Activated naive CD4-positive, alpha-beta T cell treated with anti-CD3 and anti-CD28 coated beads for 36 hours (primary cell): ENCODE results near the gene CNDP2. TPM values are rescaled to one million over a fixed set of nuclear protein-coding genes. Genes with fewer than 3 reads are reported as not detected.
A peak's percentile ranks its signal among the peaks of the same experiment; 100 is the strongest.

Experiments
- CTCF ChIA-PET: fragments of 350-600 bp; sonication (Branson Sonifier 250); formaldehyde crosslinking; loops from one replicate; lab custom pipeline; 2021; ENCODE audit warnings: antibody characterized with exemption; lab: Charles Lee
- DNase-seq: peaks from one replicate; pipeline ENCODE4 v3.0.0-alpha.2; 2020
- H3K27ac Mint-ChIP-seq: one replicate; pipeline ENCODE4 v1.8.0; 2021; ENCODE audit warnings: mild to moderate bottlenecking, mixed read lengths
- H3K27me3 Mint-ChIP-seq: one replicate; pipeline ENCODE4 v1.8.0; 2021; ENCODE audit warnings: low read depth, mixed read lengths
- H3K36me3 Mint-ChIP-seq: one replicate; pipeline ENCODE4 v1.8.0; 2021; ENCODE audit warnings: low read depth, mixed read lengths
- H3K4me1 Mint-ChIP-seq: one replicate; pipeline ENCODE4 v1.8.0; 2021; ENCODE audit warnings: low read depth, mixed read lengths
- H3K4me3 Mint-ChIP-seq: one replicate; pipeline ENCODE4 v1.8.0; 2021; ENCODE audit warnings: mild to moderate bottlenecking, moderate library complexity, mixed read lengths
- H3K9me3 Mint-ChIP-seq: one replicate; pipeline ENCODE4 v1.8.0; 2021; ENCODE audit warnings: mixed read lengths
- intact Hi-C: fragments of 100-400 bp; cut with micrococcal nuclease; formaldehyde crosslinking; loops from one replicate; pipeline ENCODE4 v1.15.1; 2023
- total RNA-seq, 2 experiments: library from RNA; stranded (reverse); gene quantifications; one replicate each; pipeline ENCODE4 v1.2.3, GENCODE V29; 2021

Gene CNDP2
- total RNA-seq, 2 experiments from 2014 or later = 101 to 107 TPM

DNA sequence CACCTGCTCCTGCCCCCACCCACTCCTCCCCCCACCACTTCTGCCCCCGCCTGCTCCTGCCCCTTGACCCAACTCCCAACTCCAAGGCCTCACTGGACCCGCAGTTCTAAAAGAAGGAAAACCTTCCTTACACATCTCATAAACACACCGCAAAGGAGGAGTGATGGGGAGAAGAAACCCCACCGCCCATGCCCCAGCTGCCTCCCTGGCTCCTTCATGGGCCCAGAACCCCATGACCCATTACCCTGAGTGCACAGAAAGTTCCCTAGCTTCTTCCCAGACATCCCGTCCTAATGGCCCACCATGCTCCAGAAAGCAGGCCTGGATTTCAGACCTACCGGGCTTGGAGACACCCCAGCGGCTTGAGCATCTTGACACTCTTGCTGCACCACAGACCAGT lies 17.8 kb upstream of the CNDP2 start:
- Mint-ChIP-seq H3K27ac (no peak overlapping the region), H3K9me3 (no peaks in the 10 kb centered on the region), H3K27me3 (no peaks in the 10 kb centered on the region), H3K4me3 (no peak overlapping the region), H3K4me1 (no peaks in the 10 kb centered on the region), H3K36me3 (no peaks in the 10 kb centered on the region)
- intact Hi-C loops = no loop called here
- DNase-seq = no peak
- CTCF ChIA-PET = no interaction called here

DNA sequence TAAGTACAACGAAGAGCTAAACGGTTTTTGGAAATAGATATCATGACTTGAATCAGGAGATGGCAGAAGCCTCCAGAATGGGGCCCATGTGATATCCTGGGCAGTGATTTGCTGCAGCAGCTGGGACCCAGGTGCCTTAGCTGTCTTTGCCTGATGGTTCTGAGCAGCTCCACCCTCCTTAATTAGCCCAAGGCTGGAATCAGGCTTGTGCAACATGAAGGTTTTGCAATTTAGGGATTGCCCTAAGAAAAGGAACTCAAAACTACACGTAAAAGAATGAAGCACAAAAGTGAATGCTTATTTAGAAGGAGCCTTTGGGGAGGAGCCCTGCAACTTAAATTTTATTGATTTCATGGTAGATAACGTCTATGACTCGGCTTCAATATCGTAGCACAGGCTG lies 17.3 kb upstream of the CNDP2 start:
- Mint-ChIP-seq H3K4me3 (no peak overlapping the region), H3K27ac (no peak overlapping the region), H3K36me3 (no peaks in the 10 kb centered on the region), H3K27me3 (no peaks in the 10 kb centered on the region), H3K4me1 (no peaks in the 10 kb centered on the region), H3K9me3 (no peaks in the 10 kb centered on the region)
- DNase-seq = no peak
- CTCF ChIA-PET = no interaction called here
- intact Hi-C loops = no loop called here

DNA sequence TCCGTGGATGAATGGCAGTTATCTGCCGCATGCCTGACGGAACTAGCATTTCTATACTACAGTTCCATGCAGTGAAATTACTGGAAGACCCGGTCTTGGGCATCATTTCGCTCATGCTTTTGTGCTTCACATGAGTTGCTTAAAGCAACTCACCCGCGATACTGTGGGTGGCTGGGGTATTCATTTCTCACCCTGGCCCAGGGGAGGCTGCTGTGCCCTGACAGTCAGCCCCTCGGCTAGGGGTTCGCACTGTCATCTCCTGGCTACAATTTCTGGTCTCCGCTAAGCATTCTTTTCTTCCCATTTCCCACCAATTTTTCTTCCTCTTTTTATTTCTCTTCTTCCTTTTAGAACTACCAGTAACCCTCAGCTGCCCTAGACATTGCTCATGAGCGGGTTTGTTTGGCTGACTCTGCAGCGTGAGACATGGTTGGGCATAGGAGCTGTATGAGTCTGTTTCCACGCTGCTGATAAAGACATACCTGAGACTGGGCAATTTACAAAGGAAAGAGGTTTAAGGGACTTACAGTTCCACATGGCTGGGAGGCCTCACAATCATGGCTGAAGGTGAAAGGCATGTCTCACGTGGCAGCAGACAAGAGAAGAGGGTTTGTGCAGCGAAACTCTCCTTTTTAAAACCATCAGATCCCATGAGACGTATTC lies 16.5 kb upstream of the CNDP2 start:
- intact Hi-C loops = no loop called here
- no peak overlapping the region for H3K4me3 Mint-ChIP-seq
- H3K4me1 Mint-ChIP-seq = peaks cover 4% of the 10 kb centered on the region
- no peaks in the 10 kb centered on the region for H3K9me3 Mint-ChIP-seq
- no peak for DNase-seq
- no peak overlapping the region for H3K27ac Mint-ChIP-seq
- H3K27me3 Mint-ChIP-seq = no peaks in the 10 kb centered on the region
- CTCF ChIA-PET = no interaction called here
- no peaks in the 10 kb centered on the region for H3K36me3 Mint-ChIP-seq

DNA sequence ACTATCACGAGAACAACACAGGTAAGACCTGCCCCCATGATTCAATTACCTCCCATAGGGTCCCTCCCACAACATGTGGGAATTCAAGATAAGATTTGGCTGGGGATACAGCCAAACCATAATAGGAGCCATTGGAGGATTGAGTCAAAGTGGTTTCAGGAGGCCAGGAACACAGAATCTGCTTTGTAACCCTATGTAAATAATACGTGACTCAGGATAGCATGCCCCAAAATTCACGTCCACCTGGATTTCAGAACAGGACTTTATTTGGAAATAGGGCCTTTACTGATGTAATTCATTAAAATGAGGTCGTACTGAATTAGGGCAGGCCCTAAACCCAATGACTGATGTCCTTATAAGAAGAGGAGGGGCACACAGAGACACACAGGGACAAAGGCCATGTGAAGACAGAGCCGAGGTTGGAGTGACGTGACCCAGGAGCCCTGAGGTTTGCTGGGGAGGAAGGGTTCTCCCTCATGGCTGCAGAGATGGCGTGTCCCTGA lies 16.0 kb upstream of the CNDP2 start:
- CTCF ChIA-PET = no interaction called here
- Mint-ChIP-seq H3K4me1 (peaks cover 7% of the 10 kb centered on the region), H3K27me3 (no peaks in the 10 kb centered on the region), H3K27ac (no peak overlapping the region), H3K36me3 (no peaks in the 10 kb centered on the region), H3K4me3 (no peak overlapping the region), H3K9me3 (no peaks in the 10 kb centered on the region)
- intact Hi-C loops = no loop called here
- DNase-seq = no peak

DNA sequence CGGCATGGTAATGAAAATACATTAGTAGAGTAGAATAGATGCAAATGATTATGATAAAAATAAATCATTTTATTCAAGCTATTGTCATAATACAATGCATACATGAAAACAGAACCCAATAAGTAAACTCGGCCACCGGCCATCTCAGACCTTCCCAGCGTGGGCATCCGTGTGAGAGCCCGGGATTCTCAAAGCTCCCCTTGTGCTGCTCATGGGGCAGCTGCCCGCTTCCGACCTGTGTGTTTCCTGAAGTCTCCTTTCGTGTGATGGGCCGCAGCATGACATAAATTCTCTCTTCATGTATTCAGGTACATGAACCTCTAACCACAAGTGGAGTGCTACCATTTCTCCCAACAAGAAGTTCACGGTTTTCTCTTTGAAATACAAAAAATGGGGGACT lies 13.5 kb upstream of the CNDP2 start:
- intact Hi-C loops = no loop called here
- Mint-ChIP-seq H3K4me3 (no peak overlapping the region), H3K9me3 (no peaks in the 10 kb centered on the region), H3K36me3 (no peaks in the 10 kb centered on the region), H3K27ac (no peak overlapping the region), H3K4me1 (peaks cover 17% of the 10 kb centered on the region), H3K27me3 (no peaks in the 10 kb centered on the region)
- DNase-seq = no peak
- CTCF ChIA-PET = interaction anchor here (1.5 to 1.6 kb wide), 2 partner anchors 10 to 11 kb away, joined by 3 to 4 read pairs; no protein-coding TSS in a partner anchor

DNA sequence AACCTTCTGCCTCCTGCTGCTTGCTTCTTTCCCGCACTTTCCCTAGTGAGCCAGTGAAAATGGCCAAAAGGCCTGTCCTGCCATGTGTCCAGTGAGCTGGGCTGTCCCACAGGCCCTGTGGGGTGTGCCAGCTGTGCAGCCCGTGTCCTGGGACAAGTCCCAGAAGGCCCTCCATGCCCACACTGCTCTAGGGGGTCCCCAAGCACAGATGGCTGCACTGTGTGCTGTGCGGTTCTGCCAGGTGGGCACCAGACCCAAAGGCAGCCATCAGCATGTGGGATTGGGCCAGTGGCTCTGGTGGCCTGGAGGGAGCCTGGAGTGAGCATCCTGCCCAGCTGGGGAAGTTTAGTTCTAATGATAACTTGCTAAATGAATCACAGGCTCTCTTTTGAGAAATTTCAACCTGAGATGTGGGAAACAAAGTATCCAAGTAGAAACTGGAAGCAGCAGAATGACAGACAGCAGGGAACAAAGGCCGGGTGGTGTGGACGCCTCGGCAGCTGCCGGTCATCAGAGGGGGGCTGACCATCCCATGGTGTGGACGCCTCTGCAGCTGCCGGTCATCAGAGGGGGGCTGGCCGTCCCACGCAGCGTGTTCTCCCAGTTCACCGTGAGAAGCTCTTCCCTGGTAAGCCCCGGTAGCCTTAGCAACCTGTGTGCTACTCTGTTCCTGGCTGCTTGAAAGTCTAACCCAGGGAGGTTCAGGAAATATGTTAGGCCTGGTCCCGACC lies 9.9 kb upstream of the CNDP2 start:
- Mint-ChIP-seq H3K9me3 (no peaks in the 10 kb centered on the region), H3K4me1 (peaks cover 17% of the 10 kb centered on the region), H3K27me3 (no peaks in the 10 kb centered on the region), H3K4me3 (no peak overlapping the region), H3K36me3 (no peaks in the 10 kb centered on the region), H3K27ac (no peak overlapping the region)
- CTCF ChIA-PET = interaction anchor here (1.4 kb wide), 1 partner anchor 10 kb away, joined by 3 read pairs; the partner anchor contains the start of gene CNDP2
- intact Hi-C loops = no loop called here
- DNase-seq = no peak

DNA sequence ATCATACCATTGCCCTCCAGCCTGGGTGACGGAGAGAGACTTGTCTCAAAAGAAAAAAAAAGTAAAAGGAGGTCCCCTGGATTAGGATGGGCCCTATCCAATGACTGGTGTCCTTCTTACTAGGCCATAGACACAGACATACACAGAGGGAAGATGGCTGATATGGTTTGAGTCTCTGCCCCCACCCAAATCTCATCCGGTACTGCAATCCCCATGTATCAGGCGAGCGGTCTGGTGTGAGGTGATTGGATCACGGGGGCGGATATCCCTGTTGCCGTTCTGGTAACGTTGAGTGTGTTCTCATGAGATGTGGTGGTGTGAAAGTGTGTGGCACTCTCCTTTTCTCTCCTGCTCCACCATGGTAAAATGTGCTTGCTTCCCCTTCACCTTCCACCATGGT lies 7.8 kb upstream of the CNDP2 start:
- CTCF ChIA-PET = no interaction called here
- Mint-ChIP-seq H3K27me3 (no peaks in the 10 kb centered on the region), H3K4me1 (peaks cover 17% of the 10 kb centered on the region), H3K36me3 (no peaks in the 10 kb centered on the region), H3K27ac (no peak overlapping the region), H3K4me3 (no peak overlapping the region), H3K9me3 (no peaks in the 10 kb centered on the region)
- intact Hi-C loops = no loop called here
- DNase-seq = no peak

DNA sequence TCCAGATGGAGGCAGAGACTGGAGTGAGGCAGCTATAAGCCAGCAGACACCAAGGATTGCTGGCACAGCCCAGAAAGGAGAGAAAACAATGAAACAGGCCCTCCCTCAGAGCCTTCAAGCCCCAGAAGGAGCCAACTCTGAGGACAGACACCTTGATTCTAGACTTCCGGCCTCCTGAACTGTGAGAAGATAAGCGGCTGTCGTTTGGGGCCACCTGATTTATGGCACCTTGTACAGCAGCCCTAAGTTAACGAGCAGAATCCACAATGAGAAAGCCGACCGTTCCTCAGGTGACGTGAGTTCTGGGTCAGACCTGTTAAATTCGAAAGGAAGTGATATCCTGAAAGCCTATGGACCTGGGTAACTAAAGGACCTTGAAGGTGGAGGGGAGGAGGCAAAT lies 7.3 kb upstream of the CNDP2 start:
- intact Hi-C loops = no loop called here
- no peak overlapping the region for H3K27ac Mint-ChIP-seq
- H3K4me3 Mint-ChIP-seq = no peak overlapping the region
- H3K27me3 Mint-ChIP-seq = no peaks in the 10 kb centered on the region
- DNase-seq = no peak
- no peaks in the 10 kb centered on the region for H3K9me3 Mint-ChIP-seq
- H3K36me3 Mint-ChIP-seq = no peaks in the 10 kb centered on the region
- CTCF ChIA-PET = no interaction called here
- H3K4me1 Mint-ChIP-seq = peaks cover 17% of the 10 kb centered on the region

DNA sequence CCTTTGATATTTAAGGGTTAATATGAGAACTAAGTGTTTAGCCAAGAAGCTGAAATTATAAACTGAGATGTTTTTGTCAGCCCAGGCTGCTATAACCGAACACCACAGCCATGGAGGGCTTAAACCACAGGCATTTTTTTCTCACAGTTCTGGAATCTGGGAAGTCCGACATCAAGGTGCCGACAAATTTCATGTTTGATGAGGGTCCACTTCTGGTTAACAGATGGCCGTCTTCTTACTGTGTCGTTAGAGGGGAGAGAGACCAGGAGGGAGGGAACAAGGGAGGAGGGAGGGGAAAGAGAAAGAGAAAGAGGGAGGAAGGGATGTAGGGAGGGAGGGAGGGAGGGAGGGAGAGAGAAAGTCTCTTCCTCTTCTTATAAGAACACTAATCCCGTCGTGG lies 6.5 kb upstream of the CNDP2 start:
- H3K27ac Mint-ChIP-seq = no peak overlapping the region
- intact Hi-C loops = loop anchor here (10.0 kb wide), 2 partner anchors 755 to 1885 kb away; no protein-coding TSS in a partner anchor

DNA sequence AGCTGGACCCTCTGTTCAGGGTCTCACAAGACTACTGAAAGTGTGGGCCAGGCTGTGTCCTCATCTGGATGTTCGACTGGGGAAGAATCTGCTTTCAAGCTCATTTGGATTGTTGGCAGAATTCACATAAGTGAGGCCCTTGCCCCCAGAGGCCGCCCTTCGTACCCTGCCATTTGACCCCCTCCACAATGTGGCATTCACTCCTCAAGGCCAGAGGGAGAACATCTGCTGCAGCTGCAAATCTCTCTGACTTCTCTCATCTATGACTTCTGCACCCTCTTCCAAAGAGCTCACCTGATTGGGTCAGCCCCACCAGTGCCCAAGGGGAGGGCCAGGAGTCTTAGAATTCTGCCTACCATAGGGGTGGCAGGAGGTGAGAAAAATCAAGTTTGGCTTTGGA lies 3.9 kb upstream of the CNDP2 start:
- H3K4me1 Mint-ChIP-seq = peaks cover 9% of the 10 kb centered on the region
- H3K27ac Mint-ChIP-seq = no peak overlapping the region
- H3K27me3 Mint-ChIP-seq = no peaks in the 10 kb centered on the region
- no peak overlapping the region for H3K4me3 Mint-ChIP-seq
- intact Hi-C loops = loop anchor here (10.0 kb wide), 2 partner anchors 753 to 1883 kb away; no protein-coding TSS in a partner anchor
- H3K36me3 Mint-ChIP-seq = peaks cover 3% of the 10 kb centered on the region
- no peak for DNase-seq
- H3K9me3 Mint-ChIP-seq = no peaks in the 10 kb centered on the region
- CTCF ChIA-PET = interaction anchor here (1.0 to 3.2 kb wide), 6 partner anchors 9 to 139 kb away, joined by 3 to 74 read pairs (median 6); no protein-coding TSS in a partner anchor

More for the DNA sequence above, 6.5 kb upstream of the CNDP2 start:
- DNase-seq = no peak
- Mint-ChIP-seq H3K9me3 (no peaks in the 10 kb centered on the region), H3K27me3 (no peaks in the 10 kb centered on the region), H3K4me1 (peaks cover 15% of the 10 kb centered on the region), H3K36me3 (no peaks in the 10 kb centered on the region), H3K4me3 (no peak overlapping the region)
- CTCF ChIA-PET = interaction anchor here (1.0 kb wide), 1 partner anchor 136 kb away, joined by 3 read pairs; no protein-coding TSS in a partner anchor

DNA sequence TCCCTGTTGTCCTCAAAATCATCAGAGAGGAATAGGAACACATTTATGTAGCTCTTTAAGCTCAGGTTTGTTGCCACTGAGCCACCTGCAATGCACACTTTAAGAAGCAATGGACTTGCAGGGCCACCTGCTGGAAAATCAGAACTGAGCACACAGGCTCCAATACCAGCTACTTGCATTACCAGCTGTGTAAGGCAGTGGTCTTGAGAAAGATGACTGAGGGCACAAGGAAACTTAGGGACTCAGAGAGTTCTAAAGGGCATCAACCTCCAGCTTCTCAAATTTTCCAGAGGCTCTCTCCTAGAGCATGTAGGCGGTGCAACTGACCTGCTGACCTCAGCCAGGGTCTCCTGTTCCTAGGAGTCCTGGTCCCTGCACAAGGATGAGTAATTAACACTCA lies 2.5 kb upstream of the CNDP2 start:
- Mint-ChIP-seq H3K4me3 (no peak overlapping the region), H3K4me1 (peaks cover 23% of the 10 kb centered on the region), H3K27me3 (no peaks in the 10 kb centered on the region), H3K36me3 (peaks cover 7% of the 10 kb centered on the region), H3K27ac (no peak overlapping the region), H3K9me3 (no peaks in the 10 kb centered on the region)
- intact Hi-C loops = loop anchor here (1.0 to 10.0 kb wide), 5 partner anchors 140 to 1881 kb away; no protein-coding TSS in a partner anchor
- peak; percentile 75 for DNase-seq
- CTCF ChIA-PET = interaction anchor here (0.6 to 3.2 kb wide), 26 partner anchors 9 to 410 kb away, joined by 3 to 74 read pairs (median 5); no protein-coding TSS in a partner anchor

DNA sequence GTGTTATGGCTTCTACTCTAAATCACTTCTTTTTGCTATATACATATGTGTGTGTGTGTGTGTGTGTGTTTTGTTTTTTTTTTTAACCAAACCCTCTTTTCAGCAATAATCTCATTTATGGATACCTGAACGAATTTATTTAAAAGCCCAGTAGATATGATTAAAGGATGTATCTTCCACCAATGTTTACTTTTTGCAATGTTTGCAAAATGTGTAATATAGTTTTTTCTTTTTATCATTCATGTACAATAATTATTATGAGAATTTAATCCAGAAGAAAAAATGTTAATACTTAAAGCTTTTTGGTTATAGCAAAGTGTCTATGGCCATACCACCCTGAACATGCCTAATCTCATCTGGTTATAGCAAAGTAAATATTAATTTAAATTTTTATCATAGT lies 1.6 kb upstream of the CNDP2 start:
- intact Hi-C loops = loop anchor here (10.0 kb wide), 2 partner anchors 750 to 1880 kb away; no protein-coding TSS in a partner anchor
- H3K36me3 Mint-ChIP-seq = peaks cover 8% of the 10 kb centered on the region
- no peaks in the 10 kb centered on the region for H3K9me3 Mint-ChIP-seq
- no peak overlapping the region for H3K27ac Mint-ChIP-seq
- CTCF ChIA-PET = interaction anchor here (0.6 to 3.2 kb wide), 7 partner anchors 18 to 1147 kb away, joined by 3 to 74 read pairs (median 4); no protein-coding TSS in a partner anchor
- no peak for DNase-seq
- H3K4me1 Mint-ChIP-seq = peaks cover 28% of the 10 kb centered on the region
- no peaks in the 10 kb centered on the region for H3K27me3 Mint-ChIP-seq
- no peak overlapping the region for H3K4me3 Mint-ChIP-seq
